Colonic mucosa (tissue), 4 donors: ENCODE results near the gene ADCY2. TPM values are rescaled to one million over a fixed set of nuclear protein-coding genes. Genes with fewer than 3 reads are reported as not detected.

Experiments
- DNase-seq: peaks from one replicate; pipeline ENCODE4 v3.0.0-alpha.2; 2020
- H3K27ac ChIP-seq: fragments of 200-600 bp; one replicate; pipeline ENCODE4 v1.8.0; 2021
- H3K27me3 ChIP-seq: fragments of 200-600 bp; one replicate; pipeline ENCODE4 v1.8.0; 2021
- H3K36me3 ChIP-seq: fragments of 200-600 bp; one replicate; pipeline ENCODE4 v1.8.0; 2021
- H3K4me1 ChIP-seq: fragments of 200-600 bp; one replicate; pipeline ENCODE4 v1.8.0; 2021; ENCODE audit warnings: mild to moderate bottlenecking
- H3K4me3 ChIP-seq: fragments of 200-600 bp; one replicate; pipeline ENCODE4 v1.8.0; 2021
- H3K9ac ChIP-seq, 2 donors: one replicate each; pipeline ENCODE4 v1.7.0; 2013; ENCODE audit warnings: control low read depth in 2 of 2, low read depth in 2 of 2, low read length in 2 of 2
- H3K9me3 ChIP-seq: fragments of 200-600 bp; one replicate; pipeline ENCODE4 v1.8.0; 2021
- intact Hi-C: fragments of 100-400 bp; cut with DNase I; formaldehyde crosslinking; loops from one replicate; pipeline ENCODE4 v1.14.1; 2022
- total RNA-seq, 2 donors: library from RNA; stranded (reverse); fragmentation: NEBNext Ultra II Directional in 1 of 2; extraction: Animal tissue kit (Norgen Biotek cat#: 25700) in 1 of 2; gene quantifications; one replicate each; pipeline ENCODE4 v1.2.1, GENCODE V29; 2021
- TF ChIP-seq, protein P1 (sequence below): fragments of 200-600 bp; IDR thresholded peaks from one replicate; pipeline ENCODE4 v1.8.0; 2022; ENCODE audit warnings: antibody characterized with exemption, mild to moderate bottlenecking
- donor health status: healthy.
- donor health status: DM: no; HTN: no; CAD: no.
- donor health status: DM: no; HTN: no; CAD: no.

ADCY2 gene
- total RNA-seq, 2 donors from 2014 or later = 0.67 to 1.9 TPM

GRCh38 chr5:7376871-7377270, 19.1 kb upstream of the ADCY2 start:
- TF ChIP-seq, protein P1, sequence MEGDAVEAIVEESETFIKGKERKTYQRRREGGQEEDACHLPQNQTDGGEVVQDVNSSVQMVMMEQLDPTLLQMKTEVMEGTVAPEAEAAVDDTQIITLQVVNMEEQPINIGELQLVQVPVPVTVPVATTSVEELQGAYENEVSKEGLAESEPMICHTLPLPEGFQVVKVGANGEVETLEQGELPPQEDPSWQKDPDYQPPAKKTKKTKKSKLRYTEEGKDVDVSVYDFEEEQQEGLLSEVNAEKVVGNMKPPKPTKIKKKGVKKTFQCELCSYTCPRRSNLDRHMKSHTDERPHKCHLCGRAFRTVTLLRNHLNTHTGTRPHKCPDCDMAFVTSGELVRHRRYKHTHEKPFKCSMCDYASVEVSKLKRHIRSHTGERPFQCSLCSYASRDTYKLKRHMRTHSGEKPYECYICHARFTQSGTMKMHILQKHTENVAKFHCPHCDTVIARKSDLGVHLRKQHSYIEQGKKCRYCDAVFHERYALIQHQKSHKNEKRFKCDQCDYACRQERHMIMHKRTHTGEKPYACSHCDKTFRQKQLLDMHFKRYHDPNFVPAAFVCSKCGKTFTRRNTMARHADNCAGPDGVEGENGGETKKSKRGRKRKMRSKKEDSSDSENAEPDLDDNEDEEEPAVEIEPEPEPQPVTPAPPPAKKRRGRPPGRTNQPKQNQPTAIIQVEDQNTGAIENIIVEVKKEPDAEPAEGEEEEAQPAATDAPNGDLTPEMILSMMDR = no peak
- Histone ChIP-seq H3K4me1 (no peaks in the 10 kb centered on the region), H3K27ac (no peak overlapping the region), H3K9me3 (no peaks in the 10 kb centered on the region), H3K9ac (no peak overlapping the region), H3K27me3 (no peaks in the 10 kb centered on the region), H3K36me3 (no peaks in the 10 kb centered on the region), H3K4me3 (no peak overlapping the region)
- no peak for DNase-seq
- intact Hi-C loops = no loop called here

GRCh38 chr5:7377761-7378160, 18.2 kb upstream of the ADCY2 start:
- no peak overlapping the region for H3K4me3 ChIP-seq
- no peaks in the 10 kb centered on the region for H3K9me3 ChIP-seq
- intact Hi-C loops = no loop called here
- H3K4me1 ChIP-seq = no peaks in the 10 kb centered on the region
- no peak overlapping the region for H3K9ac ChIP-seq
- no peaks in the 10 kb centered on the region for H3K27me3 ChIP-seq
- H3K36me3 ChIP-seq = no peaks in the 10 kb centered on the region
- no peak for DNase-seq
- H3K27ac ChIP-seq = no peak overlapping the region
- TF ChIP-seq, protein P1 = no peak

DNA sequence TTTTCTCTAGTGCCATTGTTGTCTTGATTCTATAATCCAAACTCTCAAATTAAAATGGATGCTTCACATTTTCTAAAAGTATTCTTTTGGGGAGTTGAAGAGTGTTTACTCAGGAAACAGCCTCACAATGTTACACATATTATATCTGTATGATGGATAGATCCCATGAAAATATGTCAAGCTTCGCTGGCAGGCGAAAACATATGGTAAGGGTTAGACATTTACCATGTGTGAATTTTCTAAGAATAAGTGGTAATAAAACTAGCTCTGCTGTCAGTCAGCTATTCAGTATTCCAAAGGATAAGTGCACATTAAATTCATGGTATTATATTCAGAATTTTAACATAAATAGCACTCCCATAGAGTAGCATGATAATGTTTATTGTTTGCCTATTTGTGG, 13.3 kb upstream of the ADCY2 start:
- intact Hi-C loops = no loop called here

GRCh38 chr5:7385681-7386080, 10.3 kb upstream of the ADCY2 start:
- no peaks in the 10 kb centered on the region for H3K4me1 ChIP-seq
- H3K36me3 ChIP-seq = no peaks in the 10 kb centered on the region
- no peak overlapping the region for H3K9ac ChIP-seq
- H3K27ac ChIP-seq = no peak overlapping the region
- TF ChIP-seq, protein P1 = no peak
- no peaks in the 10 kb centered on the region for H3K9me3 ChIP-seq
- H3K27me3 ChIP-seq = no peaks in the 10 kb centered on the region
- intact Hi-C loops = no loop called here
- no peak for DNase-seq
- no peak overlapping the region for H3K4me3 ChIP-seq

More for the DNA sequence above, 13.3 kb upstream of the ADCY2 start:
- Histone ChIP-seq H3K9me3 (no peaks in the 10 kb centered on the region), H3K4me1 (no peaks in the 10 kb centered on the region), H3K27ac (no peak overlapping the region), H3K27me3 (no peaks in the 10 kb centered on the region), H3K36me3 (no peaks in the 10 kb centered on the region), H3K9ac (no peak overlapping the region), H3K4me3 (no peak overlapping the region)
- no peak for DNase-seq
- TF ChIP-seq, protein P1 = no peak

DNA sequence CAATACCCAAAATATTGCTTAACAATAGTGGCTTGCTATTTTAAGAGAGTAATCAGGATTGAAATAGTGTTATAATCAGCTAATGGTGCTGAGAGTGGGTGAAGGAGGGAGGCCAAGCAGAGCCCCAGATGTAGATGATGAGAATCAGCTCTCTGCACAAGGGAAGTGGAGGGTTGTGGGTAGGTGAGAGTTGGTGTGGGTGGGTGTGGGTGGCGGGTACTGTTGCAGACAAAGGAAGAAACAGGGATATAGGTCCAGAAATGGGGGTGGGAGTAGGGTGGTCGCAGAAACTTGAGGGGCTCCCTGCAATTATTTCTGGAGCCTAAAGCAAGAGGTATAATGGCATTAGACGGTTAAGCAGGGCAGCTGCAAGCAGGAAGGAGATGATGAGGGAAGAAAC, 7.4 kb upstream of the ADCY2 start:
- intact Hi-C loops = no loop called here

More for the DNA sequence above, 7.4 kb upstream of the ADCY2 start:
- H3K4me1 ChIP-seq = peaks cover 3% of the 10 kb centered on the region
- H3K27ac ChIP-seq = no peak overlapping the region
- H3K27me3 ChIP-seq = no peaks in the 10 kb centered on the region
- TF ChIP-seq, protein P1 = no peak
- H3K36me3 ChIP-seq = no peaks in the 10 kb centered on the region
- no peak for DNase-seq
- no peak overlapping the region for H3K4me3 ChIP-seq
- no peak overlapping the region for H3K9ac ChIP-seq
- H3K9me3 ChIP-seq = no peaks in the 10 kb centered on the region
